ENCODE data around the gene CAMK4.

- TF ChIP-seq, protein P1, sequence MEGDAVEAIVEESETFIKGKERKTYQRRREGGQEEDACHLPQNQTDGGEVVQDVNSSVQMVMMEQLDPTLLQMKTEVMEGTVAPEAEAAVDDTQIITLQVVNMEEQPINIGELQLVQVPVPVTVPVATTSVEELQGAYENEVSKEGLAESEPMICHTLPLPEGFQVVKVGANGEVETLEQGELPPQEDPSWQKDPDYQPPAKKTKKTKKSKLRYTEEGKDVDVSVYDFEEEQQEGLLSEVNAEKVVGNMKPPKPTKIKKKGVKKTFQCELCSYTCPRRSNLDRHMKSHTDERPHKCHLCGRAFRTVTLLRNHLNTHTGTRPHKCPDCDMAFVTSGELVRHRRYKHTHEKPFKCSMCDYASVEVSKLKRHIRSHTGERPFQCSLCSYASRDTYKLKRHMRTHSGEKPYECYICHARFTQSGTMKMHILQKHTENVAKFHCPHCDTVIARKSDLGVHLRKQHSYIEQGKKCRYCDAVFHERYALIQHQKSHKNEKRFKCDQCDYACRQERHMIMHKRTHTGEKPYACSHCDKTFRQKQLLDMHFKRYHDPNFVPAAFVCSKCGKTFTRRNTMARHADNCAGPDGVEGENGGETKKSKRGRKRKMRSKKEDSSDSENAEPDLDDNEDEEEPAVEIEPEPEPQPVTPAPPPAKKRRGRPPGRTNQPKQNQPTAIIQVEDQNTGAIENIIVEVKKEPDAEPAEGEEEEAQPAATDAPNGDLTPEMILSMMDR (IDR thresholded peaks at IDR 0.05), result no peak
- no peak for TF ChIP-seq EZH2 (IDR thresholded peaks at IDR 0.05)
Observed at GRCh38 chr5:111309384-111309783, 85.2 kb downstream of the CAMK4 start.
